WTC11 (cell line): Measurements from ENCODE around the gene COL4A1.

Source experiments
- ATF2 ChIP-seq: sonication (generic); formaldehyde crosslinking; IDR thresholded peaks from 2 replicates; pipeline ENCODE4 v1.8.1; 2022; ENCODE audit warnings: low read depth, missing genetic modification reagents, borderline replicate concordance
- CREM ChIP-seq: sonication (generic); formaldehyde crosslinking; IDR thresholded peaks from 2 replicates; pipeline ENCODE4 v1.8.1; 2022; ENCODE audit warnings: mild to moderate bottlenecking, missing genetic modification reagents, moderate library complexity
- CTCF ChIP-seq: fragments of 200-600 bp; IDR thresholded peaks from 2 replicates; pipeline ENCODE4 v1.8.0; 2022; ENCODE audit warnings: antibody characterized with exemption
- HMGXB4 ChIP-seq: sonication (generic); formaldehyde crosslinking; IDR thresholded peaks from 2 replicates; pipeline ENCODE4 v1.8.1; 2023; ENCODE audit warnings: mild to moderate bottlenecking, moderate library complexity, missing genetic modification reagents
- IRF2 ChIP-seq: sonication (generic); formaldehyde crosslinking; IDR thresholded peaks from 2 replicates; pipeline ENCODE4 v1.8.0; 2022; ENCODE audit warnings: low read depth, missing genetic modification reagents, borderline replicate concordance
- MAX ChIP-seq: sonication (generic); formaldehyde crosslinking; IDR thresholded peaks from 2 replicates; pipeline ENCODE4 v1.8.0; 2022; ENCODE audit warnings: mild to moderate bottlenecking, missing genetic modification reagents
- SP1 ChIP-seq: sonication (generic); formaldehyde crosslinking; conservative IDR thresholded peaks from 2 replicates; pipeline ENCODE4 v1.8.1; 2022; ENCODE audit warnings: missing genetic modification reagents
- USF1 ChIP-seq: sonication (generic); formaldehyde crosslinking; IDR thresholded peaks from 2 replicates; pipeline ENCODE4 v1.8.0; 2022; ENCODE audit warnings: mild to moderate bottlenecking, missing genetic modification reagents

GRCh38 chr13:110129539-110130186 is 177.3 kb downstream of the COL4A1 start:
- TF ChIP-seq USF1 (CRISPR knock-in tag) (no peak), CTCF (no peak), ATF2 (CRISPR knock-in tag) (no peak), CREM (CRISPR knock-in tag) (no peak), MAX (CRISPR knock-in tag) (no peak), SP1 (no peak), IRF2 (CRISPR knock-in tag) (no peak), HMGXB4 (CRISPR knock-in tag) (no peak)
